Measurements from ENCODE around the gene SERPING1.

Gene SERPING1

GRCh38 chr11:57643802-57644201, 46.3 kb downstream of the SERPING1 start:
- no peak for FAIRE-seq
- DNase-seq (ENCODE audit: insufficient read length, low spot score): no peak
- TF ChIP-seq CTCF (IDR thresholded peaks at IDR 0.05; ENCODE audit: insufficient read depth, missing control alignments): no peak

DNA sequence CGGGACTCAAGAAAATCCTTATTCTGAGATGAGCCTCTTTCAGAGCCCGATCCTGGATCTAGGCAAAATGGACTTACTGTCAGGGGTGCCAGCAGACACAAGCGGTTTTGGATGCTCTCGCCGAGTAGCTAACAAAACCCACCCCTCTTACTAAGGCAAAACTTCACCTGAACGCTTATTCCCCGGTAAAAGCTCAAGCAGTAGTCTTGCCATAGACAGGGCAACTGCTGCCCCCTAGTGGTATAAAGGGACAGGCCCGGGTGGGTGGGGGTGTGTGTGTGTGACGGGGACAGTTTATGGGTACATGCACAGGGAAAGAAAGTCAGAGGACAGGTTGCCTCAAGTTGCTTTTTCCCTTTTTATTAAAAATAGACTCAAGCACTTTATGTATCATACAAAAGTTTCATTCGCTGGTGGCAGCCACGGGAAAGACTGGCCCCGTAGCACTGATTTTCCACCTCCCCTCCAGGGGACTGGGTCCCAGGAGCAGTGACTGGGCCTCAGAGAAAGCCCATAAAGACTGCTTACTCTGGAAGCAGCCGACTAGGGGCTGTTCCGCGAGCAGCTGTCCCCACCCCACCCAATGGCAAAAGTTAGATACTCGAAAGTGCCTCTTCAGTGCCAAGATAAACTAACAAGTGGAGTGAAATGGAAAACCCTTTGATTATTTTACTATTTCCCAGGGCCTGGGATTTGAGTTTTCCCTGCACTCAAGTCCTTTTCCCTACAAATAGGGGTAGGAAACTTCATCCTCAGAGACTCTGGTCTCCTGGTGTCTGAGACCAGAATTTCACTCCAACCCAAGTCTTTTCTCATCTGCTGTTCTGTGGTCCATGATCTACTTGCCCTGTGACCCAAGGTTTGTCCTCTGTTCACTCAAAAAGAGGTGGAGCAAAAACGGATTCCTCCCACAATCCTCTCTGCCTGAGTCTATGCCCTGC, 47.5 kb downstream of the SERPING1 start:
- DNase-seq (ENCODE audit: insufficient read length, low spot score) (peak; percentile 76), FAIRE-seq (no peak)
- TF ChIP-seq CTCF (IDR thresholded peaks at IDR 0.05; ENCODE audit: insufficient read depth, missing control alignments): peak; percentile 74

DNA sequence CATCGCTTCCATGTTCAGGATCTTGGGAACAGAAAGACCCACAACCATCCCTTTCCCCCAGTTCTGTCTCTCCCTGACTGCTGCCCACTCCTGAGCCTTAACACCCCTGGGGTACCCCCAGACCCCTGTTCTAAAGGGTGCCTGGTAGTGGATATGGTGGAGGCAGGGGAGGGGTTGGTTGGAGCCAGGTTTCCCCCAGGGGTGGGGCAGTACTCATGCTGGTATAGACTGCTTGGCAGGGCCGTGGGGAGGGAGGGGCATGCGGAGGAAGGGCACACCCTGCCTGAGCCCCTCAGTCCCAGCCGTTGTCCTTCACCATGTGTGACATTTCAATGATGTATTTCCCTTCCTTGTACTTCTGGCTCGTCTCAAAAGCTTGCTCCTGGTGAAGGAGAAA, 48.2 kb downstream of the SERPING1 start:
- TF ChIP-seq CTCF (IDR thresholded peaks at IDR 0.05; ENCODE audit: insufficient read depth, missing control alignments): no peak
- DNase-seq (ENCODE audit: insufficient read length, low spot score) (no peak), FAIRE-seq (no peak)

DNA sequence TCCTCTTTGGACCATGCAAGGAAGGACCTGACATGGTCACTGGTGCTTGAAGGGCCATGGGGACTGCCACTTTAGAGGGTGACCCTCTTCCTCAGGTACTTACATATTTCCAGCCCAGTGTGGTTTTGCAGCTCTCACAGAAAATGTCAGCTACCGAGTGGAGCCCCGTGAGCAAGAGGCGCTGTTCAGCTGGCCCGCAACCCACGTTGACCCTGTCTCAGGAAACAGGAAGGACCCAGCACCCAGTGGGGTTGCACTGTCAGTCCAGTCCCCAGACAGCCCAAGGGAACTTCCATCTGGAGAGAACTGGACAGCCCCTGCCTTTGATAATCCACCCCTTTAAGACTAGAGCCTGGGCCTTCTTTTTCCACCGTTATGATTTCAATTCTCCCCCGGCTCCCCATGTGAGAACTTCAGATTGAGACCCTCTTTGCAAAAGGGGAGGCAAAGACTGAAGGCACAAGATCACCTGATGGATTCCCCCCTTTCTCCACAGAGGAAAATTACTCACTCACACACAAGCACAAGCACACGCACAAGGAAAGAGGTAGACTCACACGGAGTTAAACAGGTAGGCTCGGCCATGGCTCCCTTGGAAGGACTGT, 48.8 kb downstream of the SERPING1 start:
- DNase-seq (ENCODE audit: insufficient read length, low spot score): no peak
- FAIRE-seq: no peak
- TF ChIP-seq CTCF (IDR thresholded peaks at IDR 0.05; ENCODE audit: insufficient read depth, missing control alignments): no peak

DNA sequence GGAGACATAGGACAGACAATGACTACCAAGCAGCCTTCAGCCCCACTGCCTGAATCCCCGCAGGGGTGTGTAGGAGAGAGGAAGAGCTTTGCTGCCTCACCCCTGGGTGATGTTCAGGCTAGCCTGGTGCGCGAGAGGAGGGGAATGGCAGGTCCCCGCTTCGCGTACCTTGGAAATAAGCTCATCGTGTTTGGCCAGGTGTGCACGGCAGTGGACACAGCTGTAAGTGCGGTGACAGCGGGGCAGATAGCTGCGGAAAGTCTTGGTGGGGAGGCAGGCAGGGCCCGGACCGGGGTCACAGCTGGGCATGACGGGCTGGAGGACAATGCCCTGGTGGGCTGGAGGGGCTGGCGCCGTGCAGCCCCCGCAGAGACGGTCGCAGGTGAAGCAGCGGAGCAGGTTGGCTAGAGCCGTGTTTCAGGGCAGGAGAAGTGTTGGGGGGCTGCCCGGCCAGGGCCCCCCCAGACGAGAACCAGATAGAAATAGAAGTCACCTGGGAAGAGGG, 49.4 kb downstream of the SERPING1 start:
- no peak for TF ChIP-seq CTCF (IDR thresholded peaks at IDR 0.05; ENCODE audit: insufficient read depth, missing control alignments)
- DNase-seq (ENCODE audit: insufficient read length, low spot score) (no peak), FAIRE-seq (no peak)

DNA sequence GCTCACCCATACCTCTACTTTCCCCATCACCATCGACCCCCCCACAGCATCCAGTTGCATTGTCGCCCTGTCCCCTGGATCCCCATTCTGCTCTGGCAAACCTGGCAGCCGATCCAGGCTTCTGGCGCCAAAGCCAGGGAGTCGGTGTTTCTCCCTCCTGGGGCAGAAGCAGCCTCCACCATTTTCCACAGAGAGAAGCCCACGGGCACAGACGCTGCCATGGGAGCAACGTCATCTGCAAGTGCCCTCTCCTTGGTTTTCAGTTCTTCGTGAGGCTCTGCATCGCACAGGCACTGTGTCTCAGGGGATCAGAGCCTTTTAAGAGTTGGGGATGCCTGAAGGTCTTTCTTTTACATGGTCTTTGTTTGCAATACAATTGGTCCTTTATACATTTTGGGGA, 49.9 kb downstream of the SERPING1 start:
- FAIRE-seq (no peak), DNase-seq (ENCODE audit: insufficient read length, low spot score) (no peak)
- TF ChIP-seq CTCF (IDR thresholded peaks at IDR 0.05; ENCODE audit: insufficient read depth, missing control alignments): no peak
